Uterus (tissue), 2 donors: ENCODE results near the gene TRIP12.
"Not testable (repeated sequence)": the region's sequence is repeated elsewhere in the genome, so short reads cannot be mapped to it uniquely, and the experiment has no call there.

Experiments
- POLR2A ChIP-seq, 2 donors: fragments of 450-650 bp; IDR thresholded peaks; one replicate each; pipeline ENCODE4 v1.6.1; 2016; ENCODE audit warnings: antibody characterized with exemption in 2 of 2, mild to moderate bottlenecking in 1 of 2, moderate library complexity in 1 of 2
- TF ChIP-seq, protein P1 (sequence below), 4 experiments: fragments of 200-600 bp in 2 of 4; fragments of 450-650 bp in 2 of 4; sonication (generic) in 2 of 4; IDR thresholded peaks; one replicate each; pipeline ENCODE4 v1.5.1; 2016 to 2019; ENCODE audit warnings: antibody characterized with exemption in 4 of 4, mild to moderate bottlenecking in 2 of 4, moderate library complexity in 1 of 4

DNA sequence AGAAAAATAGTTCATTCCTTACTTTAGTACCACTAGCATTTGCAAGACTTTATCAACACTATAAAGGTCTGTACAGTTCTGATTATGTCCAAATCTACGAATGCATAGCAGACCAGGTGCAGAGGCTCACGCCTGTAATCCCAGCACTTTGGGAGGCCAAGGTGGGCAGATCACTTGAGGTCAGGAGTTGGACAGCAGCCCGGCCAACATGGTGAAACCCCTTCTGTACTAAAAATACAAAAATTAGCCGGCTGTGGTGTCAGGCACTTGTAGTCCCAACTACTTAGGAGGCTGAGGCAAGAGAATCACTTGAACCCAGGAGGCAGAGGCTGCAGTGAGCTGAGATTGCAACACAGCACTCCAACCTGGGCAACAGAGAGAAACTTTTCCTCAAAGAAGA, 87.4 kb downstream of the TRIP12 start:
- TF ChIP-seq, protein P1, sequence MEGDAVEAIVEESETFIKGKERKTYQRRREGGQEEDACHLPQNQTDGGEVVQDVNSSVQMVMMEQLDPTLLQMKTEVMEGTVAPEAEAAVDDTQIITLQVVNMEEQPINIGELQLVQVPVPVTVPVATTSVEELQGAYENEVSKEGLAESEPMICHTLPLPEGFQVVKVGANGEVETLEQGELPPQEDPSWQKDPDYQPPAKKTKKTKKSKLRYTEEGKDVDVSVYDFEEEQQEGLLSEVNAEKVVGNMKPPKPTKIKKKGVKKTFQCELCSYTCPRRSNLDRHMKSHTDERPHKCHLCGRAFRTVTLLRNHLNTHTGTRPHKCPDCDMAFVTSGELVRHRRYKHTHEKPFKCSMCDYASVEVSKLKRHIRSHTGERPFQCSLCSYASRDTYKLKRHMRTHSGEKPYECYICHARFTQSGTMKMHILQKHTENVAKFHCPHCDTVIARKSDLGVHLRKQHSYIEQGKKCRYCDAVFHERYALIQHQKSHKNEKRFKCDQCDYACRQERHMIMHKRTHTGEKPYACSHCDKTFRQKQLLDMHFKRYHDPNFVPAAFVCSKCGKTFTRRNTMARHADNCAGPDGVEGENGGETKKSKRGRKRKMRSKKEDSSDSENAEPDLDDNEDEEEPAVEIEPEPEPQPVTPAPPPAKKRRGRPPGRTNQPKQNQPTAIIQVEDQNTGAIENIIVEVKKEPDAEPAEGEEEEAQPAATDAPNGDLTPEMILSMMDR (IDR thresholded peaks at IDR 0.05): not testable (repeated sequence)
- not testable (repeated sequence) for TF ChIP-seq POLR2A (IDR thresholded peaks at IDR 0.05)
